A673 (cell line): Measurements from ENCODE around the gene CYP11A1.

Experiments used
- EZH2 ChIP-seq: fragments of 200-600 bp; sonication (generic); IDR thresholded peaks from 2 replicates; pipeline ENCODE4 v1.6.1; 2017; ENCODE audit warnings: borderline replicate concordance, low read depth, mild to moderate bottlenecking, mixed read lengths, antibody characterized with exemption, low read length; ENCODE audit not compliant: poor library complexity, severe bottlenecking
- TF ChIP-seq, protein P1 (sequence below): fragments of 300-800, 200-600 bp; sonication (generic); conservative IDR thresholded peaks from 2 replicates; pipeline ENCODE4 v1.5.1; 2017; ENCODE audit warnings: low read depth, mild to moderate bottlenecking, antibody characterized with exemption, low read length, moderate library complexity, mixed read lengths

DNA sequence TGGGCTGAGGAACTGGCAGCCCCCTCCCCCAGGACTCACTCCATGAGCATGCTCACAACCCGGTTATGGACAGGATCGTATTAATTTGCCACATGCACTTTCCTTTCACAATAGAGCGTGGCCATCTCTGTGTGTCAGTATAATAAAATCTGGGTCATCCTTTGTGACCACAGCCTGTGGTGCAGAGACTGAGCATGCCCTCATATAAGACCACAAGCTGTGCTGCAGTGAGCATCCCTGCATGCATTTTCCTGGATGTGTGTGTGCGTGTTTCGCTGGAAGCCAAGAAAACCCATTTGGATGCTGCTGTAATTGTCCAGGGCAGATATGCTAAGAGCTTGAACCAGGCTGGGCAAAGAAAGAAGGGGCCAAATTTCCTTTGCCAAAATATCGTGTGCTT, 39.7 kb downstream of the CYP11A1 start:
- TF ChIP-seq EZH2, result no peak
- TF ChIP-seq, protein P1, sequence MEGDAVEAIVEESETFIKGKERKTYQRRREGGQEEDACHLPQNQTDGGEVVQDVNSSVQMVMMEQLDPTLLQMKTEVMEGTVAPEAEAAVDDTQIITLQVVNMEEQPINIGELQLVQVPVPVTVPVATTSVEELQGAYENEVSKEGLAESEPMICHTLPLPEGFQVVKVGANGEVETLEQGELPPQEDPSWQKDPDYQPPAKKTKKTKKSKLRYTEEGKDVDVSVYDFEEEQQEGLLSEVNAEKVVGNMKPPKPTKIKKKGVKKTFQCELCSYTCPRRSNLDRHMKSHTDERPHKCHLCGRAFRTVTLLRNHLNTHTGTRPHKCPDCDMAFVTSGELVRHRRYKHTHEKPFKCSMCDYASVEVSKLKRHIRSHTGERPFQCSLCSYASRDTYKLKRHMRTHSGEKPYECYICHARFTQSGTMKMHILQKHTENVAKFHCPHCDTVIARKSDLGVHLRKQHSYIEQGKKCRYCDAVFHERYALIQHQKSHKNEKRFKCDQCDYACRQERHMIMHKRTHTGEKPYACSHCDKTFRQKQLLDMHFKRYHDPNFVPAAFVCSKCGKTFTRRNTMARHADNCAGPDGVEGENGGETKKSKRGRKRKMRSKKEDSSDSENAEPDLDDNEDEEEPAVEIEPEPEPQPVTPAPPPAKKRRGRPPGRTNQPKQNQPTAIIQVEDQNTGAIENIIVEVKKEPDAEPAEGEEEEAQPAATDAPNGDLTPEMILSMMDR, result no peak
